Breast epithelium (tissue), 3 donors: Measurements from ENCODE around the gene SMYD1.

Experiments used
- POLR2A ChIP-seq: fragments of 450-650 bp; IDR thresholded peaks from one replicate; pipeline ENCODE4 v1.6.1; 2016; ENCODE audit warnings: antibody characterized with exemption, mild to moderate bottlenecking, moderate library complexity
- TF ChIP-seq, protein P1 (sequence below), 3 donors: fragments of 450-650 bp; IDR thresholded peaks; one replicate each; pipeline ENCODE4 v1.5.1; 2016 to 2017; ENCODE audit warnings: antibody characterized with exemption in 3 of 3, mild to moderate bottlenecking in 3 of 3, moderate library complexity in 3 of 3

DNA sequence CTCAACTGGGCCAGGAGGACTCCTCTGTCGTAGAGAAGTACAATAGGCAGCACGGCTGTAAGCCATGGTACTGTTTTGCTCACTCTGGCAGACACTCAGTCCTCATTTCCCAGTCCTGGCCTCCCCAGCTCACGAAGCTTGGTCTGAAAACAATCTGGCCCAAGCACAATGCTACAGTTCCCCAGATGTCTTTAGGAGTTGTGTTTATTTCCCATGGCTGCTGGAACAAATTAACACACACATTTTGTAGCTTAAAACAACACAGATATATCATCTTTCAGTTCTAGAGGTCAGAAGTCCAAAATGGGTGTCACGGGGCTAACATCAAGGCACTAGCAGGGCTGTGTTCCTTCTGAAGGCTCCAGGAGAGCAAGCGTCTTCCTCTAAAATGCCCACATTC lies 47.3 kb downstream of the SMYD1 start:
- TF ChIP-seq, protein P1, sequence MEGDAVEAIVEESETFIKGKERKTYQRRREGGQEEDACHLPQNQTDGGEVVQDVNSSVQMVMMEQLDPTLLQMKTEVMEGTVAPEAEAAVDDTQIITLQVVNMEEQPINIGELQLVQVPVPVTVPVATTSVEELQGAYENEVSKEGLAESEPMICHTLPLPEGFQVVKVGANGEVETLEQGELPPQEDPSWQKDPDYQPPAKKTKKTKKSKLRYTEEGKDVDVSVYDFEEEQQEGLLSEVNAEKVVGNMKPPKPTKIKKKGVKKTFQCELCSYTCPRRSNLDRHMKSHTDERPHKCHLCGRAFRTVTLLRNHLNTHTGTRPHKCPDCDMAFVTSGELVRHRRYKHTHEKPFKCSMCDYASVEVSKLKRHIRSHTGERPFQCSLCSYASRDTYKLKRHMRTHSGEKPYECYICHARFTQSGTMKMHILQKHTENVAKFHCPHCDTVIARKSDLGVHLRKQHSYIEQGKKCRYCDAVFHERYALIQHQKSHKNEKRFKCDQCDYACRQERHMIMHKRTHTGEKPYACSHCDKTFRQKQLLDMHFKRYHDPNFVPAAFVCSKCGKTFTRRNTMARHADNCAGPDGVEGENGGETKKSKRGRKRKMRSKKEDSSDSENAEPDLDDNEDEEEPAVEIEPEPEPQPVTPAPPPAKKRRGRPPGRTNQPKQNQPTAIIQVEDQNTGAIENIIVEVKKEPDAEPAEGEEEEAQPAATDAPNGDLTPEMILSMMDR (IDR thresholded peaks at IDR 0.05): no peak
- no peak for TF ChIP-seq POLR2A
